Measurements from ENCODE around the gene SASH3.

GRCh38 chrX:129795584-129795983 lies 15.8 kb downstream of the SASH3 start:
- TF ChIP-seq SUZ12 (IDR thresholded peaks at IDR 0.05; ENCODE audit: extremely low read depth, insufficient read depth, insufficient read length) (no peak), ZNF274 (IDR thresholded peaks at IDR 0.05; ENCODE audit: low read depth, low read length) (no peak), YY1 (IDR thresholded peaks at IDR 0.05; ENCODE audit: insufficient read depth, insufficient read length) (no peak)

Measured in NT2/D1 (cell line).